OCI-LY3 (cell line): ENCODE measurements around the gene ETV3L.

ENCODE experiments used
- H2AFZ ChIP-seq: fragments of 200-600, 300-600 bp; shearing (Covaris generic); 2 replicates; pipeline ENCODE4 v1.6.0; 2014; ENCODE audit warnings: antibody characterized with exemption, low read depth, low read length
- H3K27ac ChIP-seq: fragments of 200-600, 300-600 bp; sonication (generic); 2 replicates; pipeline ENCODE4 v1.5.1; 2014; ENCODE audit warnings: mild to moderate bottlenecking, low read length, moderate library complexity, mixed read lengths
- H3K27me3 ChIP-seq: fragments of 200-600, 300-600 bp; sonication (generic); 2 replicates; pipeline ENCODE4 v1.6.1; 2014; ENCODE audit warnings: low read depth, low read length, mixed read lengths
- H3K36me3 ChIP-seq: fragments of 200-600, 300-600 bp; sonication (generic); replicated peaks from 2 replicates; pipeline ENCODE3; 2014; ENCODE audit warnings: low read depth, low read length, mixed read lengths
- H3K4me1 ChIP-seq: fragments of 300-600, 200-600 bp; sonication (generic); 2 replicates; pipeline ENCODE4 v1.6.1; 2014; ENCODE audit warnings: low read length, mixed read lengths
- H3K4me2 ChIP-seq: fragments of 200-600, 300-600 bp; sonication (generic); 2 replicates; pipeline ENCODE4 v1.6.1; 2014; ENCODE audit warnings: low read length, mixed read lengths
- H3K4me3 ChIP-seq: fragments of 300-600, 200-600 bp; sonication (generic); 2 replicates; pipeline ENCODE4 v1.5.1; 2014; ENCODE audit warnings: antibody characterized with exemption, mild to moderate bottlenecking, low read length, moderate library complexity
- H3K79me2 ChIP-seq: fragments of 300-600, 200-600 bp; shearing (Covaris generic); 2 replicates; pipeline ENCODE4 v1.6.1; 2014; ENCODE audit warnings: mild to moderate bottlenecking, low read length, mixed read lengths
- H3K9ac ChIP-seq: fragments of 300-600, 200-600 bp; shearing (Covaris generic); 2 replicates; pipeline ENCODE4 v1.6.0; 2014; ENCODE audit warnings: mild to moderate bottlenecking, low read length, moderate library complexity
- H3K9me3 ChIP-seq: fragments of 200-600, 300-600 bp; shearing (Covaris generic); 2 replicates; pipeline ENCODE4 v1.6.1; 2014; ENCODE audit warnings: low read length, mixed read lengths; ENCODE audit not compliant: insufficient read depth
- H4K20me1 ChIP-seq: fragments of 200-600, 300-600 bp; sonication (generic); 2 replicates; pipeline ENCODE4 v1.6.1; 2016; ENCODE audit warnings: low read length, mixed read lengths; ENCODE audit not compliant: insufficient read depth
- CTCF ChIP-seq: fragments of 200-600, 300-600 bp; sonication (generic); IDR thresholded peaks from 2 replicates; pipeline ENCODE4 v1.5.1; 2014; ENCODE audit warnings: antibody characterized with exemption, low read length, low read depth
- EZH2phosphoT487 ChIP-seq: fragments of 200-600 bp; shearing (Covaris generic); IDR thresholded peaks from 2 replicates; pipeline ENCODE4 v1.6.1; 2018; ENCODE audit warnings: antibody characterized with exemption, mixed run types, low read depth

The ETV3L gene

DNA sequence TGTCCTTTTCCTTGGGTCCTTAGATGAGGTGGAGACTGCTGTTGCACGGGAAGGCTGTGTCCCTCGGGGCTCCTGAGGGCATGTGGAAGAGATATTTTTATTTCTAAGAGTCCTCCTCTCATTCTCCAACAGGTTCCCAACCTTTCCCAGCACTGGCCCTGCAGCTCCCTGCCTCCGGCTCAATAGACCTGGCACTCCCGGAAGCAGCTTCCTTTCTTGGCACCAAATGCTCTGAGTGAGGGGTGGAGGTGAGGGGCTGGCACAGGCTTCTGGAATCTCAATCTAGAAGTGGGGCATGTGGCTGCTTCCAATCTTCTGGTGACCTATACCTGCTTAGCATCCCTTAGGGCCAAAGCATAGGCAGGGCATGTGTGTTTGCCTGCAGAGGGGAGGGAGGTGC, 4.5 kb downstream of the ETV3L start:
- Histone ChIP-seq H3K4me2 (no peak overlapping the region), H3K27me3 (no peaks in the 10 kb centered on the region), H3K9ac (no peak overlapping the region), H3K36me3 (no peaks in the 10 kb centered on the region), H4K20me1 (no peaks in the 10 kb centered on the region), H3K79me2 (no peaks in the 10 kb centered on the region), H3K9me3 (no peaks in the 10 kb centered on the region), H2AFZ (no peak overlapping the region), H3K27ac (no peak overlapping the region), H3K4me1 (peaks cover 30% of the 10 kb centered on the region), H3K4me3 (no peak overlapping the region)
- TF ChIP-seq CTCF = no peak
- no peak for TF ChIP-seq EZH2phosphoT487

- H3K36me3 ChIP-seq = no peaks in the 10 kb centered on the region
- no peaks in the 10 kb centered on the region for H4K20me1 ChIP-seq
- TF ChIP-seq CTCF (no peak), EZH2phosphoT487 (no peak)
- H3K4me1 ChIP-seq = peaks cover 24% of the 10 kb centered on the region
- H3K9me3 ChIP-seq = no peaks in the 10 kb centered on the region
- no peaks in the 10 kb centered on the region for H3K27me3 ChIP-seq
- H3K27ac ChIP-seq = no peak overlapping the region
- H3K4me2 ChIP-seq = no peak overlapping the region
- no peak overlapping the region for H3K9ac ChIP-seq
- H3K79me2 ChIP-seq = no peaks in the 10 kb centered on the region
- no peak overlapping the region for H2AFZ ChIP-seq
- H3K4me3 ChIP-seq = no peak overlapping the region
Measured at GRCh38 chr1:157092831-157093230, 6.8 kb downstream of the ETV3L start.

DNA sequence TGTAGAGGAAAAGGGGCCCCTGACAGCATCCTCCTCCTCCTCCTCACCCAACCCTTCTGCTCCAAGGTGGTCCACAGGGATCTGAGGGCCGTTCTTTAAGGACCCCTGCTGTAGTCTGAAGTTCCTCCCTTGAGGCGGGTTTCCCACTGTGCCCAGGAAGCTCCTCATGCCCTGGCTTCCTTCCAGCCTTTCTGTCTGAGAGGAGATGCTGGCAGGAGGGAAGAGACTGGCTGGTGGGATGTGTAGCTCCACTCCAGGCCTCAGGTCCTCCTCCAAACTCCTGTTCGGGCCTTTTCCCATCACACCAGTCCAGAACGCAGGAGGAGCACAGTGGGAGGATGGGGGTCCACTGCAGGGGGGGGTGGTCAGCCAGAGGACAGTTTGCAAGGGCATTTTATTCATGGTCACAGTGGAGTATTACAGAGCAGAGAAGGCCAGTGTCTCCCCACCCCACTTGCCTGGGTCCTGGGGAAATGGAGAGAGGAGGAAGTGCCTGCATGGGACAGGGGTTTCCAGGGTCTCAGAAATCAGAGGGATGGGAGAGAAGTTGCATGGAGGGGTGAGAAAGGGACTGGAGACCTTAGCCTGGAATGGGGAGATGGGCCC, 7.8 kb downstream of the ETV3L start:
- Histone ChIP-seq H3K4me1 (peaks cover 24% of the 10 kb centered on the region), H3K4me3 (no peak overlapping the region), H3K9ac (no peak overlapping the region), H4K20me1 (no peaks in the 10 kb centered on the region), H3K79me2 (no peaks in the 10 kb centered on the region), H2AFZ (no peak overlapping the region), H3K27me3 (no peaks in the 10 kb centered on the region), H3K9me3 (no peaks in the 10 kb centered on the region), H3K4me2 (no peak overlapping the region), H3K36me3 (no peaks in the 10 kb centered on the region), H3K27ac (no peak overlapping the region)
- TF ChIP-seq EZH2phosphoT487 (no peak), CTCF (no peak)

DNA sequence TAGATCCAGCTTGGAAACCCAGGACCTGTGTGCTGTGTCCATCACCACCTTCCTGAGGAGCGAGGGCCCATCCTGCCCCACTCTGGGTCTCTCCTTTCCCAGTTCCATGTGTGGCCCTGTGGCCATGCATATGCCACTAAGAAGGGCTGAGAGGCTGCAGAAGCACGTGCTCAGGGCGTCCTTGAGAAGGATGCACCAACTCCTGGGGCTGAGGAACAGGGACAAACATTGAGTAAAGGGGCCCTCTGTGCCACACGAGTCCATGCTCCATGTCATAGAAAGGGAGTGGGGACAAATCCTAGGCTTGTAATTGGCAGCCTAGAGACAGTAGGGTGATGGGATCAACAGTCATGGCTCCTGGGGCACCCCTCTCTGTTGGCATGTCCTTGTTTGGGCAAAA, 8.4 kb downstream of the ETV3L start:
- no peak overlapping the region for H3K4me2 ChIP-seq

More for the DNA sequence above, 8.4 kb downstream of the ETV3L start:
- no peak overlapping the region for H2AFZ ChIP-seq
- no peak overlapping the region for H3K4me3 ChIP-seq
- H3K9me3 ChIP-seq = no peaks in the 10 kb centered on the region
- no peaks in the 10 kb centered on the region for H4K20me1 ChIP-seq
- H3K79me2 ChIP-seq = no peaks in the 10 kb centered on the region
- H3K27me3 ChIP-seq = no peaks in the 10 kb centered on the region
- peaks cover 24% of the 10 kb centered on the region for H3K4me1 ChIP-seq
- TF ChIP-seq EZH2phosphoT487 = no peak
- no peak overlapping the region for H3K27ac ChIP-seq
- H3K9ac ChIP-seq = no peak overlapping the region
- no peaks in the 10 kb centered on the region for H3K36me3 ChIP-seq
